NAMALWA (cell line): ENCODE measurements around the gene CTSL.

Source experiments
- DNase-seq: peaks from one replicate; pipeline ENCODE4 v3.0.0-alpha.2; 2015; ENCODE audit warnings: low spot score

Gene CTSL

GRCh38 chr9:87701491-87701890 lies 24.4 kb upstream of the CTSL start:
- DNase-seq: no peak

DNA sequence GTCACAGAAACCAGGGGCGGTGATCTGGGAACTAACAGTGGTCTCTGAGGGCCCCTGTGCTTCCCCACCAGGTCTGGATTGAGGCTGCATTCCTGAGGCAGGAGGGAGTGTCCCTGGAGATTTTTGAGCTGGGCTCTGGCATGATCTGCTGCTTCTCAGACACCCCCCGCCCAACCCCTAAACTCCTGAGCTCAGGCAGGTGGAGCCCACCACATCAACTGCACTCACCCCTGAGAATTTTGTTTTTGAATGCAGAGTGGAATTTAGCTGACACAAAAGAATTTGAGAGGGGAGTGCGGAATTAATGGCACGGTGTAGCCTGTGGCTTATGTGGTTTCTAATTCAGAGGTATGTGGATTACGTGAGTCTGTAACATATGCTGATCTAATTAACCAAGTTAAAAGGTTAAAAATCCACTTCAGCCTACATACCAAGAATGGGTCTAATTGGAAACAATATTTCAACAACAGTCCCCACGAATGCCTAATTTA lies 23.9 kb upstream of the CTSL start:
- no peak for DNase-seq

- DNase-seq: no peak
Measured at GRCh38 chr9:87702921-87703320, 23.0 kb upstream of the CTSL start.

DNA sequence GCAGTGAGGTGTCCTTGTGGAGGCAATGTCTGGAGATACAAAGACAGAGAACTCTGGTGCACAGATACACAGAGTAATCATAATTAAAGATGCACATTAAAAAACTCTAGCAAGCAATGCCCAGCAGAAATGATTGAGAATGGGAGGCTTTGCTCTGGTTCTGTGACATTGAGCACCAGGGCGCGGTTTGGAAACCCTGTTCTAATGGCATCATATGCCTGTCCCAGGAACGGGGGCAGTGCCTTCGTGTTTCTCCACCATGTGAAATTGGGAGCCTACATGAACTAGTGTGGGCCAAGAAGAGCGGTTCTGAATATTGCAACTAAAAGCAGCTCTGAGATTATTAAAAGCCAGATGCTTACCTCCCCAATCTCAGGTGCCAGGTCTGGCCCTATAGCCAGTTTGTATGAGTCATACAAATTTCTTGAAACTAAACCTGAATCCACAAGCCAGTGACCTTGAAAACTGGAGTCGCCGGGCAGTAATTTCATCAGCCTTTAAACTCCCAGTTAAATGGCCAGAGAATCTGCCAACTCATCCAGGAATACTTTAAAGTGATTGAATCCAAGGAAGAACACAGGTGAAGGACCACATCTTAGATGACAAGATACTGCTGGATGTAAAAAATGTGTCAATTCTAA lies 22.2 kb upstream of the CTSL start:
- DNase-seq: no peak

GRCh38 chr9:87704342-87704741 lies 21.6 kb upstream of the CTSL start:
- no peak for DNase-seq

DNA sequence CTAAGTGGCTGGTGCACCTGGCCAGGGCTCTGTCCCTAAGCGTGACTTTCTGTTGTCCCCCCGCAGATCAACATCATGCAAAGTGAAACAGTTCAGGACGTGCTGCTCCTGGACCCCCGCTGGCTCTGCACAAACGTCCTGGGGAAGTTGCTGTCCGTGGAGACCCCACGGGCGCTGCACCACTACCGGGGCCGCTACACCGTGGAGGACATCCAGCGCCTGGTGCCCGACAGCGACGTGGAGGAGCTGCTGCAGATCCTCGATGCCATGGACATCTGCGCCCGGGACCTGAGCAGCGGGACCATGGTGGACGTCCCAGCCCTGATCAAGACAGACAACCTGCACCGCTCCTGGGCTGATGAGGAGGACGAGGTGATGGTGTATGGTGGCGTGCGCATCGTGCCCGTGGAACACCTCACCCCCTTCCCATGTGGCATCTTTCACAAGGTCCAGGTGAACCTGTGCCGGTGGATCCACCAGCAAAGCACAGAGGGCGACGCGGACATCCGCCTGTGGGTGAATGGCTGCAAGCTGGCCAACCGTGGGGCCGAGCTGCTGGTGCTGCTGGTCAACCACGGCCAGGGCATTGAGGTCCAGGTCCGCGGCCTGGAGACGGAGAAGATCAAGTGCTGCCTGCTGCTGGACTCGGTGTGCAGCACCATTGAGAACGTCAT lies 19.7 kb upstream of the CTSL start:
- DNase-seq: no peak

GRCh38 chr9:87707805-87708506 lies 18.0 kb upstream of the CTSL start:
- no peak for DNase-seq

- DNase-seq: no peak
Measured at GRCh38 chr9:87708546-87708945, 17.4 kb upstream of the CTSL start.

DNA sequence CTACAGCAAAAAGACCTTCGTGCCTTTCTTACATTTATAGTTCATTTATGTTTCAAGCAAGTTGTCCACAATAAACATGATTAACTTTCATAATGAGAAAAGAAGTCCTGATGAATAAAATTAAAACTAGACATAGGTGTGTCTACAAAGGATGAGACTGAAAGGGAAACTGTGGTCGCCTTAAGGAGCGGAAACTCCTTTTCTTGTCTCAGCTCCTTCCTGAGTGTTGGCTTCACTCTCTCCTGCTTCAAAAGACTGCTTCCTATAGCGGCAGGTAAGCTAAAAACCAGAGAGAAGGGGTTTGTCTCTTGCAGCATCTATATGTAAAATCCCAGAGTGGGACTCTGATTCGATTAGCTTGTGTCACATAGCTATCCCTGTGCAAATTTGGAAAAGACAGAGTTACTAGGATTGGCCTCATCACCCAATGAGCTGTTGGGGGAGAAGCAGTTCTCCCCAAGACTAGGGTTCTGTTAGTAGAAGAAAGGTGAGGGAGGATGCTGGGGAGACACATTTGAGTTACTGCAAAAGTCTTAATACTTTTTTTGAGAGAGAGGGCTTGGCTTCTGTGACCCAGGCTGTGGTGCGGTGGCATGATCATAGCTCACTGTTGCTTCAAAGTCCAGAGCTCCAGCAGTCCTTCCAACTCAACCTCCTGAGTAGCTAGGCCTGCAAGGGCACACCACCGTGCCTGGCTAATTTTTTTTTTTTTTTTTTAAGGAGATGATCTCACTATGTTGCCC lies 16.8 kb upstream of the CTSL start:
- DNase-seq: no peak

DNA sequence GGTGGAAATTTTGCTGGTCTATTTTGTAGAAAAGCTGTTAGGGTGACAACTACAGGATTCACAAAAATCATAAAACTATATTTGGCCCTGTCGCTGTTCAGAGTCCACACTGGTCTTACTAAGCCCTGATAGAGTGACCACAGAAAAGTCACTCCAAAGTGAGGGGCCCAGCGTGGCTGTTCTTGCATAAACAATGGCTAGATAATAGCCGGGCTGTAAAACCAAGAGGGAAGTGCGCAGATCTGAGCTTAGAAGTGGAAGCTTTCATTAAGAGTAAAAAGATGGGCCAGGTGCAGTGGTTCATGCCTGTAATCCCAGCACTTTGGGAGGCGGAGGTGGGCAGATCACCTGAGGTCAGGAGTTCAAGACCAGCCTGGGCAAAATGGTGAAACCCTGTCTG lies 15.5 kb upstream of the CTSL start:
- no peak for DNase-seq

- DNase-seq: no peak
Measured at GRCh38 chr9:87711857-87712800, 13.8 kb upstream of the CTSL start.

DNA sequence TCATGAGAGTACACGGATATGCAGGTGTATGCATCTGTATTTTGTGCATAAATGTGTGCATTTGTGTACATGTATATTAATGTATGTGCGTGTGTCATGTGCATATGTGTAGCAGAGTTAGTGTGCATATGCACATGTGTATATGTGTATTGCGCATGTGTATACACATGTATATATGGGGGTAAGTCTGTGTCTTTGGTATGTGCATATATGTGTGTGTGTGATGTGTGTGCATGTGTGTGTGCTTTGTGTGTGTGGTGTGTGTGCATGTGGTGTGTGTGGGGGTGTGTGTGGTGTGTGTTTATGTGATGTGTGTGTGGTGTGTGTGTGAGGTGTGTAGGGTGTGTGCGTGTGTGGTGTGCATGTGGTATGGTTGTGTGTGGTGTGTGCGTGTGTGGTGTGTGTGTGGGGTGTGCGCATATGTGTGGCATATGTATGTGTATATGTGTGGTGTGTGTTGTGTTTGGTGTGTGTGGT lies 13.1 kb upstream of the CTSL start:
- DNase-seq: no peak

GRCh38 chr9:87713278-87713987 lies 12.5 kb upstream of the CTSL start:
- no peak for DNase-seq

DNA sequence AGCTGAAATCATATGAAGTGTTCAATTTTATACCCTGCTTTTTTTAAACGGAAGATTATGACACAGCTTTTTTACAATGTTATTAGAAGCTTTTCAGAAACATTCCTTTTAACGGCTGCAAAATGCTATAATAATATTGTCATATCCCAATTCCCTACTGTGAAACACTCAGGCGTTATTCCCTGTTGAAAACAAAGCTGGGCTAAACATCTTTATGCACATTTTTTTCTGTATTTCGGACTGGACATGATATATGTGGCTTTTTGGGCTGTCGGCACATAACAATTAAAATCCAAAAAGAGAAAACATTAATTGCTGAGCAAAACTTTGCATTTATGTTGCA lies 12.0 kb upstream of the CTSL start:
- no peak for DNase-seq

DNA sequence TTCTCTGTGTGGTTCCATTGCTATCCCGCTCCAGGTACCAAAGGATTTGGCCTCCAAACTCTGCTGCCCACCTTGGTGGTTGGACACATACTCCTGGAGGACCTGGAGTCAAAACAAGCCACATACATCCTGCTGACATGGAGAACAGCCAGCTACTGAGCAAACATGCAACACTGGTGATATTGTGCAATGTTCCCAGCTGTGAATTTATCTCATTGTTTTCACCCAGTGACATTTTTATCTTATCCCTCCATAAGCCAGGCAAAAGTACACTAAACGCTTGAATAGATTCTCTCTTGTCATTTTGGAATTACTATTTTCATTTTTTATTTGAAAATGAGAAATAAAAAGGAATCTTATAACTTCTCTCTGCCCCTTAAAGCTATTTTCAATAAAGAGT lies 11.1 kb upstream of the CTSL start:
- DNase-seq: no peak

DNA sequence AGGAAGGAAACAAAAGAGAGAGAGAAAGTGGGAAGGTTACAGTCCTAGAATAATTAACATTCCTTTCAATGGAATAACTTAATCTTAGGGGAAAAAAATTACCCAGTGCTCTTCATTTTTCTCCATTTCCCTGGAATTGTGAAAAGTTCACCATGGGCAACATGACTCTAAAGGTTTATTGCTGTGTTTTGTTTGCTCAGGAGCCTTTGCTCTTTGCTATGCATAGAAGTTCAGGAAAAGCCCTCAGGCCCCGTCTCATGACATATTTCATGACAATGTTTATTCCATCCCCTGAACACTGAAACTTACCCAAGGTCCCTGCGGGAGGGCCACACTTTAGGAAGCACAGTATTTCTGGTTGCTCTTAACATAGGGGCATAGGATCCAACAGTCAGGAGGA lies 9.8 kb upstream of the CTSL start:
- DNase-seq: no peak

GRCh38 chr9:87717456-87717855 lies 8.5 kb upstream of the CTSL start:
- DNase-seq: no peak

GRCh38 chr9:87718231-87718630 lies 7.7 kb upstream of the CTSL start:
- DNase-seq: no peak

DNA sequence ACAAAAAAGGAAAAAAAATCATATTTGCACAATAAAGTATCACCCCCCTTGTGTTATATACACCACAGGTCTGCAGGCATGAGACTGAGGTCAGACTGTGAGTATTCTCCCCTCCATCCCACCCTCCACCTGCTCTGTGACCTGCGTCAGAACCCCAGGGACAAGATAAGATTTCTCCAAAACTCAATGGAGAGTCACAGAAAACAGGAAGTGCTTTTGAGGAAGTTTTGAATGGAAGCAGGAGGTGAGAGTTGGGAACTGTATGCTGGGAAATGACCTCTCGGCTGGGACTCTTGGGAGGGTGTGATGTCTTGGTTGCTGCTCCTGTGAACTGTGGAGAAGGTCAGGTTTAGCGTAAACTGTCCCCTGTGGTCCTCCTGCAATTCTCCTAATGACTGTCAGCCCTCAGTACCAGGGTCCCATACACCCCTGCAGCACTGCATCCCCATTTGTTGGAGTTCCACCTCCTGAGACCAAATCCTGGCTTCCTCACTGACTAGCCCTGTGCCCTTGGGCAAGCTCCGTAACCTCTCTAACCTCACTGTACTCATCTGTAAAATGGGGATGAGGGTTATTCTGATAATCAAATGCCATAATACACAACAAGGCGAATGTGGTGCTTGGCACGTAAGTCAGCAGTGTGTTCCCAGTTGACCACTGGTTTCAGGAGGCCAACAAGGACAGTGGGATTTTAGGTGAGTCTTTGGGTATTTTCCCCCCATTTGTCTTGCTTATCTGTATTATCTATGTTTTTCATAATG lies 6.9 kb upstream of the CTSL start:
- DNase-seq: no peak

- no peak for DNase-seq
Measured at GRCh38 chr9:87720173-87720572, 5.7 kb upstream of the CTSL start.
